ENCODE results near the gene ZNF521. TPM values are rescaled to one million over a fixed set of nuclear protein-coding genes. Genes with fewer than 3 reads are reported as not detected.
"Not testable (repeated sequence)": the region's sequence is repeated elsewhere in the genome, so short reads cannot be mapped to it uniquely, and the experiment has no call there.

The ZNF521 gene
- total RNA-seq, 2 donors from 2014 or later: 8.0 to 17.2 TPM

DNA sequence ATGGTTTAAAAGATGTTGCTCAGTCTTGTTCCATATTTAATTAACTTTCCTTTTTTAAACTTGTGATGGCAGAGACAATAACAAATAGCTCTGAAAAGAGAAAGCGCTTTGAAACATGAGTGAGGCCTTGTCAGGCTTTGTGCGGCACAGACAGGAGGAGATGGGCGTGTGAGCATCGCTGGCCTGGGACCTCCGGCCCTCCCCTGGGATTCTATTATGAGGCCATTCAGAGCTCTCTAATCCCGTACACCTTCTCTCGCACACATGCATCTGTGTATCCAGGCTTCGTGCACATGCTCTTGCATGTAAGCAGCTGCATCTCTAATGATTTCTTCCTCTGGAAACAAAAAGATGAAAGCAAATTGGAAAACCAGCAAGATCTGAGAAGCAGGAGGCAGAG, 313.7 kb downstream of the ZNF521 start:
- ATAC-seq (ENCODE audit: insufficient number of reproducible peaks, low FRiP score, low read depth): no peak
- Histone ChIP-seq H3K36me3 (no peaks in the 10 kb centered on the region), H3K27me3 (replicated peaks; ENCODE audit: insufficient read depth) (no peaks in the 10 kb centered on the region), H3K9me3 (no peaks in the 10 kb centered on the region), H3K4me3 (no peak overlapping the region), H3K4me1 (ENCODE audit: control insufficient read depth in 1 of 2, low read depth in 2 of 2) (no peaks in the 10 kb centered on the region), H3K27ac (no peak overlapping the region)
- TF ChIP-seq, protein P1, sequence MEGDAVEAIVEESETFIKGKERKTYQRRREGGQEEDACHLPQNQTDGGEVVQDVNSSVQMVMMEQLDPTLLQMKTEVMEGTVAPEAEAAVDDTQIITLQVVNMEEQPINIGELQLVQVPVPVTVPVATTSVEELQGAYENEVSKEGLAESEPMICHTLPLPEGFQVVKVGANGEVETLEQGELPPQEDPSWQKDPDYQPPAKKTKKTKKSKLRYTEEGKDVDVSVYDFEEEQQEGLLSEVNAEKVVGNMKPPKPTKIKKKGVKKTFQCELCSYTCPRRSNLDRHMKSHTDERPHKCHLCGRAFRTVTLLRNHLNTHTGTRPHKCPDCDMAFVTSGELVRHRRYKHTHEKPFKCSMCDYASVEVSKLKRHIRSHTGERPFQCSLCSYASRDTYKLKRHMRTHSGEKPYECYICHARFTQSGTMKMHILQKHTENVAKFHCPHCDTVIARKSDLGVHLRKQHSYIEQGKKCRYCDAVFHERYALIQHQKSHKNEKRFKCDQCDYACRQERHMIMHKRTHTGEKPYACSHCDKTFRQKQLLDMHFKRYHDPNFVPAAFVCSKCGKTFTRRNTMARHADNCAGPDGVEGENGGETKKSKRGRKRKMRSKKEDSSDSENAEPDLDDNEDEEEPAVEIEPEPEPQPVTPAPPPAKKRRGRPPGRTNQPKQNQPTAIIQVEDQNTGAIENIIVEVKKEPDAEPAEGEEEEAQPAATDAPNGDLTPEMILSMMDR (IDR thresholded peaks at IDR 0.05): no peak
- no peak for DNase-seq (ENCODE audit: low spot score)

DNA sequence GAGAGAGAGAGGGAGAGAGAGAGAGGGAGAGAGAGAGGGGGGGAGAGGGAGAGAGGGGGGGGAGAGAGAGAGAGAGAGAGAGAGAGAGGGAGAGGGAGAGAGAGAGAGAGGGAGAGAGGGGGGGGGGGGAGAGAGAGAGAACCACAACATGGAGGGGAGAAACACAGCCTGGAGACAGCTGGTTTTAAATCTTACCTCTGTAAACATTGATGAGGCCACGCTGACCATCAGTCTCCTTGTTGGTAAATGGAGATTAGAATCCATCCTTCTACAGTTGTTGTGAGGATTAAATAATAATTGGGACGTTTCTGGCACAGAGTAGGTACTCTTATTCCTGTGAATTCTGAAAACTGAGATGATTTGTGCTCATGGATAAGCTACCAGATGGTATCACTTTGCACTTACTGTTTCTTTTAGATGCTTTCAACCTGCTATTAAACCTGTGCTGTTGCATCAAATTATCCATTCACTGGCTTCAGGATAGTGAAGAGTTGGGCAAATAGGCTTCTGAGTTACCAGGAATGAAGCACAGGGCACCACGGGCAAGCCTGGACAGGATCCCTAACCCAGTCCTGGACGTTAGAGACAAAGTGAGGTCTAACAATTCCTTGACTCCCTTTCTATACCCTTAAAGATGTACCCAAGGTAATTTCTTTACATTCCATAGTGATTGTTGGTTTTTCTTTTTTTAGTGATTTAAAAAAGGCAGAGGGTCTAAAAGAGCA, 318.1 kb downstream of the ZNF521 start:
- no peak overlapping the region for H3K4me3 ChIP-seq
- H3K4me1 ChIP-seq (ENCODE audit: control insufficient read depth in 1 of 2, low read depth in 2 of 2): no peaks in the 10 kb centered on the region
- no peaks in the 10 kb centered on the region for H3K9me3 ChIP-seq
- no peaks in the 10 kb centered on the region for H3K36me3 ChIP-seq
- TF ChIP-seq, protein P1 (IDR thresholded peaks at IDR 0.05): no peak
- ATAC-seq (ENCODE audit: insufficient number of reproducible peaks, low FRiP score, low read depth): no peak
- DNase-seq (ENCODE audit: low spot score): no peak
- H3K27ac ChIP-seq: no peak overlapping the region
- no peaks in the 10 kb centered on the region for H3K27me3 ChIP-seq (replicated peaks; ENCODE audit: insufficient read depth)

DNA sequence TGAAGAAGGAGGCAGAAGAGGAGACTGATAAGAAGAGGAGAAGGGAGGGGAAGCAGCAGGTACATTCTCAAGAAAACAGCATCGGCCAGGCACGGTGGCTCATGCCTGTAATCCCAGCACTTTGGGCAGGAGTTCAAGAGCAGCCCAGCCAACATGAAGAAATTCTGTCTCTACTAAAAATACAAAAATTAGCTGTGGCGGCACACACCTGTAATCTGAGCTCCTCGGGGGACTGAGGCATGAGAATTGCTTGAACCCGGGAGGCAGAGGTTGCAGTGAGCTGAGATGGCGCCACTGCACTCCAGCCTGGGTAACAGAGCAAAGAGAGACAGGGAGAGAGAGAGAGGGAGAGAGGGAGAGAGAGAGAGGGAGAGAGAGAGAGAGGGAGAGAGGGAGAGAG, 318.8 kb downstream of the ZNF521 start:
- not testable (repeated sequence) for H3K27me3 ChIP-seq (replicated peaks; ENCODE audit: insufficient read depth); H3K36me3 ChIP-seq; DNase-seq (ENCODE audit: low spot score); H3K4me3 ChIP-seq; ATAC-seq (ENCODE audit: insufficient number of reproducible peaks, low FRiP score, low read depth); H3K9me3 ChIP-seq; H3K27ac ChIP-seq; H3K4me1 ChIP-seq (ENCODE audit: control insufficient read depth in 1 of 2, low read depth in 2 of 2)

- Histone ChIP-seq H3K4me3 (no peak overlapping the region), H3K27me3 (replicated peaks; ENCODE audit: insufficient read depth) (no peaks in the 10 kb centered on the region), H3K27ac (no peak overlapping the region), H3K36me3 (no peaks in the 10 kb centered on the region), H3K9me3 (no peaks in the 10 kb centered on the region), H3K4me1 (ENCODE audit: control insufficient read depth in 1 of 2, low read depth in 2 of 2) (no peaks in the 10 kb centered on the region)
- no peak for ATAC-seq (ENCODE audit: insufficient number of reproducible peaks, low FRiP score, low read depth)
- TF ChIP-seq, protein P1 (IDR thresholded peaks at IDR 0.05): no peak
- no peak for DNase-seq (ENCODE audit: low spot score)
Measured at GRCh38 chr18:25029802-25030201, 322.2 kb downstream of the ZNF521 start.

DNA sequence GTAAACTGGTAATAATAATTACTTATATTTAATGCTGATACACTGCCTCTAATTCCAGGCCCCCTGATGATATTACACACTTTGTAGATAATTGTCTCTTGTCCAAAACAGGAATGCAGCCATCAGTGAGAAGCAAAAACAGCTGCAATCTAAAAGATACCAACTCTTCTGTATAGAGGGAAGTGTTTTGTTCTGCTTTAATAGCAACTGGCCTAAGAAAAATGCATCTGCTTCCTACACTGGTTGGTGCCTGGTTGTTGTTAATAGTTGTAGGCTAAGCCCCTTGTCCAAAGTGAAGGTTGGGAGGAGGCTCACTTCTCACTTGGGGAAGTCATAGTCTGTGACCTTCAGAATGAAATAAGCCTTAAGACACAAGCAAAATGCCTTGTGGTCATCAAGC, 332.0 kb downstream of the ZNF521 start:
- Histone ChIP-seq H3K9me3 (no peaks in the 10 kb centered on the region), H3K27me3 (replicated peaks; ENCODE audit: insufficient read depth) (no peaks in the 10 kb centered on the region), H3K36me3 (no peaks in the 10 kb centered on the region), H3K27ac (no peak overlapping the region), H3K4me1 (ENCODE audit: control insufficient read depth in 1 of 2, low read depth in 2 of 2) (no peaks in the 10 kb centered on the region), H3K4me3 (no peak overlapping the region)
- ATAC-seq (ENCODE audit: insufficient number of reproducible peaks, low FRiP score, low read depth) (no peak), DNase-seq (ENCODE audit: low spot score) (no peak)
- TF ChIP-seq, protein P1 (IDR thresholded peaks at IDR 0.05): no peak

Measured in thoracic aorta (tissue), 2 donors.